BLaER1 treated with 17β-estradiol and CSF1 and Interleukin-3, amounts not matched to agents 10 nM and 100 nM (cell line): ENCODE data around the gene BMP8A.

Experiments
- H3K27ac ChIP-seq, 11 experiments: shearing (Covaris generic); formaldehyde crosslinking; 2 replicates each; pipeline ENCODE4 v1.8.1; 2022
- H3K27me3 ChIP-seq, 11 experiments: shearing (Covaris generic); formaldehyde crosslinking; 2 replicates each; pipeline ENCODE4 v1.8.1; 2022
- H3K36me3 ChIP-seq, 11 experiments: shearing (Covaris generic); formaldehyde crosslinking; 2 replicates each; pipeline ENCODE4 v1.8.1; 2022
- H3K4me1 ChIP-seq, 10 experiments: shearing (Covaris generic); formaldehyde crosslinking; 2 replicates each; pipeline ENCODE4 v1.8.1; 2022
- H3K4me2 ChIP-seq, 11 experiments: shearing (Covaris generic); formaldehyde crosslinking; 2 replicates each; pipeline ENCODE4 v1.8.1; 2022
- H3K4me3 ChIP-seq, 10 experiments: shearing (Covaris generic); formaldehyde crosslinking; 2 replicates each; pipeline ENCODE4 v1.8.1; 2022
- H3K9ac ChIP-seq, 11 experiments: shearing (Covaris generic); formaldehyde crosslinking; 2 replicates each; pipeline ENCODE4 v1.8.1; 2022
- H3K9me3 ChIP-seq, 11 experiments: shearing (Covaris generic); formaldehyde crosslinking; replicated peaks in 1 of 11; 2 replicates each; pipeline ENCODE4 v1.8.1; 2022
- H4K20me1 ChIP-seq, 11 experiments: shearing (Covaris generic); formaldehyde crosslinking; 2 replicates each; pipeline ENCODE4 v1.8.1; 2022
- Cebpa-rat ChIP-seq, 11 experiments: shearing (Covaris generic); IDR thresholded peaks; 2 replicates each; pipeline ENCODE4 v1.8.1; 2022

BMP8A gene

DNA sequence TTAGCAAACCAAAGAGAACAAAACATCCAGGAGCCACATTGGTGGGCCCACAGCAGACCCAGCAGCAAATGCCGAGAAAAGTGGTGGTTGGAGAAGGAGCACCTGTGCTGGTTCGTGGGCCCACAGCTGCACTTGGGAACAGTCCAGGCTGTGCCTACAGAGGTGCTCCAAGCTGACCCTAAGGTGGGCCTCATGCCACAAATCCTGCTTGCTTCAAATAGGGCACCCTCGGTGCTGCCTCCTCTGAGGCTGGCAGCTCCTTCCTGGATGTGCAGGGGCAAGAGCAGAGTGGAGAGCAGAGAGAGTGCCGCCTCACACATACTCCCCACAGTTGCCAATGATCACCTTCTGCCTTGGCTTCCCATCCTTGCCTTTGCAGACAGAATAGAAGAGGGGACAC is 40.1 kb downstream of the BMP8A start:
- peaks cover 0 to 9% (median 0%) of the 10 kb centered on the region in 11 experiments; a peak in 2 of 22 replicates for H3K9me3 ChIP-seq
- no peak overlapping the region for H3K27ac ChIP-seq
- no peak overlapping the region for H3K9ac ChIP-seq
- peaks cover 45 to 100% (median 89%) of the 10 kb centered on the region in 11 experiments for H3K36me3 ChIP-seq
- H3K4me2 ChIP-seq: no peak overlapping the region
- H3K4me3 ChIP-seq: no peak overlapping the region
- no peak for TF ChIP-seq Cebpa-rat (IDR thresholded peaks at IDR 0.05)
- H3K27me3 ChIP-seq: no peaks in the 10 kb centered on the region
- H4K20me1 ChIP-seq: peaks cover 0 to 36% (median 2%) of the 10 kb centered on the region in 11 experiments; a peak in 7 of 22 replicates
- H3K4me1 ChIP-seq: peaks cover 9 to 23% (median 15%) of the 10 kb centered on the region in 10 experiments; a peak in 19 of 20 replicates

- no peak for TF ChIP-seq Cebpa-rat (IDR thresholded peaks at IDR 0.05)
- no peak overlapping the region for H3K9ac ChIP-seq
- H3K4me3 ChIP-seq: no peak overlapping the region
- peaks cover 0 to 9% (median 0%) of the 10 kb centered on the region in 11 experiments; a peak in 2 of 22 replicates for H3K9me3 ChIP-seq
- H4K20me1 ChIP-seq: peaks cover 0 to 29% (median 0%) of the 10 kb centered on the region in 11 experiments; a peak in 4 of 22 replicates
- peaks cover 8 to 27% (median 17%) of the 10 kb centered on the region in 10 experiments; a peak in 19 of 20 replicates for H3K4me1 ChIP-seq
- no peaks in the 10 kb centered on the region for H3K27me3 ChIP-seq
- no peak overlapping the region for H3K27ac ChIP-seq
- no peak overlapping the region for H3K4me2 ChIP-seq
- H3K36me3 ChIP-seq: peaks cover 35 to 99% (median 85%) of the 10 kb centered on the region in 11 experiments
These were observed 42.0 kb downstream of the BMP8A start for GRCh38 chr1:39533442-39533841.

- H3K36me3 ChIP-seq: peaks cover 8 to 99% (median 65%) of the 10 kb centered on the region in 11 experiments
- no peak for TF ChIP-seq Cebpa-rat (IDR thresholded peaks at IDR 0.05)
- H3K4me3 ChIP-seq: no peak overlapping the region
- no peak overlapping the region for H3K27ac ChIP-seq
- no peak overlapping the region for H3K4me2 ChIP-seq
- no peak overlapping the region for H3K9ac ChIP-seq
- peaks cover 0 to 5% (median 0%) of the 10 kb centered on the region in 11 experiments; a peak in 1 of 22 replicates for H4K20me1 ChIP-seq
- peaks cover 15 to 38% (median 25%) of the 10 kb centered on the region in 10 experiments for H3K4me1 ChIP-seq
- peaks cover 0 to 9% (median 0%) of the 10 kb centered on the region in 11 experiments; a peak in 3 of 22 replicates for H3K9me3 ChIP-seq
- no peaks in the 10 kb centered on the region for H3K27me3 ChIP-seq
These were observed 47.3 kb downstream of the BMP8A start for GRCh38 chr1:39538531-39539251.

DNA sequence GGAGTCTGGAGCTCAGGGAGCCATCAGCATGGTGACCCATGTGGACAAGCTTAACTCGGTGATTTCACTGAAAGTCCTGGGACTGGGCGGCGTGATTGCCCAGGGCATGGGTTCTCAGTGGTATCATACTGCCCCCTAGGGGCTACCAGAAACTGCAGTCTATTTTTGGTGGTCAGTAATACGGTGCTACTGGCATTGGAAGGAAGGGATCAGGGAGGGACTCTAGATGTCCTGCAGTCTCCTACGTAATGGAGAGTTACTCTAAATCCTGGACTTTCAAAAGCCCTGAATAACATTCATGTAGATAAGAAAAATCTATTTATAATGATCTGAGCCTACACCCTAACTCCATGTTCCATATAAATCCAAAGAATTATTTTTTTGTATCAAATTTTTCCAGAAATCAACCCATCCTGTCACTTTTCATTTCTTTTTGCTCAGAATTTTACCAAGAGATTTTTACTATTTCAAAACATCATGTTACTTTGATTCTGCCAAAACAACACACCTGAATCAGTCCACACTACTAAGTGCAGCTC is 47.9 kb downstream of the BMP8A start:
- no peak for TF ChIP-seq Cebpa-rat (IDR thresholded peaks at IDR 0.05)
- Histone ChIP-seq H3K27me3 (no peaks in the 10 kb centered on the region), H3K4me3 (no peak overlapping the region), H3K9me3 (peaks cover 0 to 9% (median 0%) of the 10 kb centered on the region in 11 experiments; a peak in 3 of 22 replicates), H3K4me1 (peaks cover 15 to 39% (median 27%) of the 10 kb centered on the region in 10 experiments), H3K27ac (no peak overlapping the region), H3K9ac (no peak overlapping the region), H3K36me3 (peaks cover 3 to 99% (median 64%) of the 10 kb centered on the region in 11 experiments), H4K20me1 (peaks cover 0 to 5% (median 0%) of the 10 kb centered on the region in 11 experiments; a peak in 1 of 22 replicates), H3K4me2 (no peak overlapping the region)

GRCh38 chr1:39540504-39541031 is 49.1 kb downstream of the BMP8A start:
- H3K27ac ChIP-seq: peak overlapping the region in 1 of 11 experiments; percentile 56; a peak in 1 of 22 replicates
- peaks cover 5 to 99% (median 61%) of the 10 kb centered on the region in 11 experiments; a peak in 21 of 22 replicates for H3K36me3 ChIP-seq
- H3K9me3 ChIP-seq: peaks cover 0 to 2% (median 0%) of the 10 kb centered on the region in 11 experiments; a peak in 2 of 22 replicates
- no peak overlapping the region for H3K9ac ChIP-seq
- H3K4me3 ChIP-seq: no peak overlapping the region
- H3K4me2 ChIP-seq: peak overlapping the region in 5 of 11 experiments; percentile 11 to 71 (median 55); a peak in 7 of 22 replicates
- H3K4me1 ChIP-seq: peaks cover 15 to 41% (median 30%) of the 10 kb centered on the region in 10 experiments
- no peak for TF ChIP-seq Cebpa-rat (IDR thresholded peaks at IDR 0.05)
- H3K27me3 ChIP-seq: no peaks in the 10 kb centered on the region
- 0 out of 22 replicates have a peak, but pooled peaks cover 0 to 5% (median 0%) of the 10 kb centered on the region in 11 experiments for H4K20me1 ChIP-seq

DNA sequence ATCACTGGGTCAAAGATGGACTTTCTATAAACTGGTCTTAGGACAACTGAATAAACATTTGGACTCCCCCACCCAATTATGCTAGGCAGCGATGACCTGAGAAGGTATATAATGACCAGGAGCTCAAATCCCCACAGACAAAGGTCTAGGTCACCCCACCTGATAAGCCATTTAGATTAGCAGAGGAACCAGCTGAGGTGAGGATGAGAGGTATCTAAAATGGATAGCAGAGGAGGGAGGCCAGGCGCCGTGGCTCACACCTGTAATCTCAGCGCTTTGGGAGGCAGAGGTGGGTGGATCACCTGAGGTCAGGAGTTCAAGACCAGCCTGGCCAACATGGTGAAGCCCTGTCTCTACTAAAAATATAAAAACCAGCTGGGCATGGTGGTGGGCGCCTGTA is 51.5 kb downstream of the BMP8A start:
- Histone ChIP-seq H3K27me3 (no peaks in the 10 kb centered on the region), H3K27ac (no peak overlapping the region), H3K36me3 (peaks cover 28 to 99% (median 63%) of the 10 kb centered on the region in 11 experiments), H3K9me3 (no peaks in the 10 kb centered on the region; a peak in 1 of 22 replicates), H4K20me1 (0 out of 22 replicates have a peak, but pooled peaks cover 0 to 8% (median 0%) of the 10 kb centered on the region in 11 experiments), H3K4me3 (no peak overlapping the region), H3K4me2 (no peak overlapping the region), H3K9ac (no peak overlapping the region), H3K4me1 (peaks cover 0 to 41% (median 15%) of the 10 kb centered on the region in 10 experiments; a peak in 16 of 20 replicates)
- TF ChIP-seq Cebpa-rat (IDR thresholded peaks at IDR 0.05): no peak

DNA sequence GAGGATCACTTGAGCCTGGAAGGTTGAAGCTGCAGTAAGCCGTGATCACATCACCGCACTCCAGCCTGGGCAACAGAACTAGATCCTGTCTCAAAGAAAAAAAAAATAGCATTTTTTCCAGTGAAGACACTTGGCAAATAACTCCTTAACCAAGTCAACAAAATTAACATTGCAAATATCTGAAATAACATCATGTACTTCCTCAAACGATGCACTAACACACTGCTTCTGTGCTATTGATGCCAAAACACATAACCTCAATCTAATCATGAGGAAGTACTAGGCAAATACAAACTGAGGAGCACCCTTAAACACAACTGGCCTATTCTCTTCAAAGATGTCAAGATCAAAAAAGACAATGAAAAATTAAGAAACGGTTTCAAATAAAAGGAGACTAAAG is 52.9 kb downstream of the BMP8A start:
- no peaks in the 10 kb centered on the region for H3K27me3 ChIP-seq
- H3K4me2 ChIP-seq: peak overlapping the region in 2 of 11 experiments; percentile 7 to 30; a peak in 2 of 22 replicates
- H3K4me1 ChIP-seq: peaks cover 0 to 41% (median 15%) of the 10 kb centered on the region in 10 experiments; a peak in 15 of 20 replicates
- no peak overlapping the region for H3K27ac ChIP-seq
- H3K9ac ChIP-seq: no peak overlapping the region
- no peak for TF ChIP-seq Cebpa-rat (IDR thresholded peaks at IDR 0.05)
- 0 out of 22 replicates have a peak, but pooled peaks cover 0 to 8% (median 0%) of the 10 kb centered on the region in 11 experiments for H4K20me1 ChIP-seq
- no peaks in the 10 kb centered on the region; a peak in 1 of 22 replicates for H3K9me3 ChIP-seq
- H3K36me3 ChIP-seq: peaks cover 37 to 99% (median 70%) of the 10 kb centered on the region in 11 experiments
- H3K4me3 ChIP-seq: no peak overlapping the region

DNA sequence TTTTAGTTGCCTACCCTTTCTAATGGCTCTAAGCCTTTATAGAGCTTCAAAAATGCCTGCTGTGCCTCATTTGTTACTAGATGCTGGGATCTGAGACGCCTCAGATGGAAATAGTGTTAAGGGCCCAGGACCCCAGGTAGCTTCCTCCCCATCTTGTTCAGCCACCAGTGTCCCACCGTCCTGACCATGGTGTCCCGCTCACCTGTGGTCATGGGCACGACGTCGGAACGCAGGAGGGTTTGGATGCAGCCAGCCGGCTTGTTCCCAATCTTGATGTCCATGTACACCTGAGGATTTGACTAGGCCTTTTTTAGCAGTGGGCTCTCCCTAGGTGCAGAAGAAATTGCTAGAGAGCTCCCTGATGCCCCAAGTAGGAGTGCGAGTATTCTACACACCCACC is 54.1 kb downstream of the BMP8A start:
- Histone ChIP-seq H3K4me1 (peaks cover 0 to 44% (median 14%) of the 10 kb centered on the region in 10 experiments; a peak in 15 of 20 replicates), H3K9ac (no peak overlapping the region), H3K36me3 (peaks cover 36 to 99% (median 67%) of the 10 kb centered on the region in 11 experiments), H4K20me1 (0 out of 22 replicates have a peak, but pooled peaks cover 0 to 8% (median 0%) of the 10 kb centered on the region in 11 experiments), H3K9me3 (no peaks in the 10 kb centered on the region; a peak in 1 of 22 replicates), H3K4me2 (no peak overlapping the region), H3K27ac (no peak overlapping the region), H3K4me3 (no peak overlapping the region), H3K27me3 (no peaks in the 10 kb centered on the region)
- TF ChIP-seq Cebpa-rat (IDR thresholded peaks at IDR 0.05): no peak
